ENCODE data around the gene CCDC192.

GRCh38 chr5:127970081-127970480 lies 266.9 kb downstream of the CCDC192 start:
- TF ChIP-seq JUND (IDR thresholded peaks at IDR 0.05; ENCODE audit: low read depth, low read length) (no peak), SP1 (IDR thresholded peaks at IDR 0.05; ENCODE audit: low read depth, low read length) (no peak), EP300 (IDR thresholded peaks at IDR 0.05; ENCODE audit: borderline replicate concordance in 1 of 2, control insufficient read depth in 1 of 2, low read depth in 2 of 2, low read length in 2 of 2) (no peak), ZNF24 (IDR thresholded peaks at IDR 0.05) (no peak), MTA3 (IDR thresholded peaks at IDR 0.05; ENCODE audit: borderline replicate concordance, low read length) (no peak), NFYA (IDR thresholded peaks at IDR 0.05; ENCODE audit: borderline replicate concordance, low read depth, low read length) (no peak), CEBPZ (IDR thresholded peaks at IDR 0.05; ENCODE audit: low read depth, low read length) (no peak), RAD21 (IDR thresholded peaks at IDR 0.05; ENCODE audit: insufficient read depth, low read depth, low read length) (no peak), SUZ12 (IDR thresholded peaks at IDR 0.05; ENCODE audit: unreplicated experiment) (no peak), MAX (IDR thresholded peaks at IDR 0.05; ENCODE audit: low read depth, low read length) (no peak), PAX8 (IDR thresholded peaks at IDR 0.05) (no peak), RFX5 (IDR thresholded peaks at IDR 0.05; ENCODE audit: low read depth, low read length) (no peak), NKRF (conservative IDR thresholded peaks at IDR 0.05) (no peak)

Measured in GM12878 (cell line).